Kidney glomerular epithelial cell (primary cell): ENCODE results near the gene IGFN1.

Experiments used
- DNase-seq: peaks from one replicate; lab custom pipeline; 2025; lab: John Stamatoyannopoulos, UW

The IGFN1 gene

GRCh38 chr1:201163707-201164106 is 26.9 kb upstream of the IGFN1 start:
- DNase-seq, result no peak

GRCh38 chr1:201164645-201165044 is 26.0 kb upstream of the IGFN1 start:
- peak; percentile 13 for DNase-seq

GRCh38 chr1:201167041-201167991 is 23.3 kb upstream of the IGFN1 start:
- no peak for DNase-seq

GRCh38 chr1:201169203-201169602 is 21.4 kb upstream of the IGFN1 start:
- no peak for DNase-seq

- DNase-seq, result no peak
Observed at GRCh38 chr1:201169971-201170532, 20.6 kb upstream of the IGFN1 start.

- peak; percentile 88 for DNase-seq
Observed at GRCh38 chr1:201170533-201171062, 20.0 kb upstream of the IGFN1 start.

GRCh38 chr1:201171063-201172036 is 19.3 kb upstream of the IGFN1 start:
- DNase-seq, result no peak

- DNase-seq, result no peak
Observed at GRCh38 chr1:201172326-201172725, 18.3 kb upstream of the IGFN1 start.

GRCh38 chr1:201172999-201173610 is 17.5 kb upstream of the IGFN1 start:
- no peak for DNase-seq

- no peak for DNase-seq
Observed at GRCh38 chr1:201173736-201174135, 16.9 kb upstream of the IGFN1 start.

GRCh38 chr1:201175820-201176500 is 14.7 kb upstream of the IGFN1 start:
- DNase-seq, result no peak

- no peak for DNase-seq
Observed at GRCh38 chr1:201176940-201177339, 13.7 kb upstream of the IGFN1 start.

GRCh38 chr1:201178718-201179117 is 11.9 kb upstream of the IGFN1 start:
- no peak for DNase-seq

GRCh38 chr1:201180141-201180540 is 10.5 kb upstream of the IGFN1 start:
- no peak for DNase-seq

GRCh38 chr1:201180901-201181300 is 9.7 kb upstream of the IGFN1 start:
- DNase-seq, result no peak

GRCh38 chr1:201181323-201181722 is 9.3 kb upstream of the IGFN1 start:
- no peak for DNase-seq

- no peak for DNase-seq
Observed at GRCh38 chr1:201181726-201182125, 8.9 kb upstream of the IGFN1 start.

- DNase-seq, result no peak
Observed at GRCh38 chr1:201183209-201183608, 7.4 kb upstream of the IGFN1 start.

- DNase-seq, result no peak
Observed at GRCh38 chr1:201183753-201184152, 6.9 kb upstream of the IGFN1 start.

- DNase-seq, result peak; percentile 88
Observed at GRCh38 chr1:201184307-201185122, 6.1 kb upstream of the IGFN1 start.
